Loucy (cell line): ENCODE results near the gene PIWIL1.

ENCODE experiments used
- CTCF ChIP-seq: fragments of 200-600 bp; sonication (generic); conservative IDR thresholded peaks from 2 replicates; pipeline ENCODE4 v1.5.1; 2014; ENCODE audit warnings: mild to moderate bottlenecking, antibody characterized with exemption, low read length
- EZH2phosphoT487 ChIP-seq: fragments of 200-600 bp; IDR thresholded peaks from 2 replicates; pipeline ENCODE4 v1.6.1; 2018; ENCODE audit warnings: antibody characterized with exemption, mild to moderate bottlenecking, moderate library complexity, borderline replicate concordance

GRCh38 chr12:130322263-130322662 is 15.4 kb upstream of the PIWIL1 start:
- TF ChIP-seq CTCF (no peak), EZH2phosphoT487 (no peak)
